Measurements from ENCODE around the gene MIAT. TPM values are rescaled to one million over a fixed set of nuclear protein-coding genes. Genes with fewer than 3 reads are reported as not detected.

MIAT gene
- polyA plus RNA-seq, 10 donors: 0.16 to 2.1 (median 0.44) TPM

DNA sequence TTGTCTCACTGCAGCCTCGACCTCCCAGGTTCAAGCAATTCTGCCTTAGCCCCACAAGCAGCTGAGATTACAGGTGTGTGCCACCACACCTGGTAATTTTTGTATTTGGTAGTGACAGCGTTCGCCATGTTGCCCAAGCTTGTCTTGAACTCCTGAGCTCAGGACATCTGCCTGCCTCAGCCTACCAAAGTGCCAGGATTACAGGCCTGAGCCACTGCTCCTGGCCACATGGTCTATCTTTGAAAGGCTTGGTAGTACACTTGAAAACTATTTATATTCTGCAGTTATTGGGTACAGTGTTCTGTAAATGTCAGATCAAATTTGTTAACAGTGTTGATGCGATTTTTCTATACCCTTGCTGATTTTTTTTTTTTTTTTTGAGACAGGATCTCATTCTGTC lies 26.1 kb upstream of the MIAT start:
- DNase-seq: no peak

DNA sequence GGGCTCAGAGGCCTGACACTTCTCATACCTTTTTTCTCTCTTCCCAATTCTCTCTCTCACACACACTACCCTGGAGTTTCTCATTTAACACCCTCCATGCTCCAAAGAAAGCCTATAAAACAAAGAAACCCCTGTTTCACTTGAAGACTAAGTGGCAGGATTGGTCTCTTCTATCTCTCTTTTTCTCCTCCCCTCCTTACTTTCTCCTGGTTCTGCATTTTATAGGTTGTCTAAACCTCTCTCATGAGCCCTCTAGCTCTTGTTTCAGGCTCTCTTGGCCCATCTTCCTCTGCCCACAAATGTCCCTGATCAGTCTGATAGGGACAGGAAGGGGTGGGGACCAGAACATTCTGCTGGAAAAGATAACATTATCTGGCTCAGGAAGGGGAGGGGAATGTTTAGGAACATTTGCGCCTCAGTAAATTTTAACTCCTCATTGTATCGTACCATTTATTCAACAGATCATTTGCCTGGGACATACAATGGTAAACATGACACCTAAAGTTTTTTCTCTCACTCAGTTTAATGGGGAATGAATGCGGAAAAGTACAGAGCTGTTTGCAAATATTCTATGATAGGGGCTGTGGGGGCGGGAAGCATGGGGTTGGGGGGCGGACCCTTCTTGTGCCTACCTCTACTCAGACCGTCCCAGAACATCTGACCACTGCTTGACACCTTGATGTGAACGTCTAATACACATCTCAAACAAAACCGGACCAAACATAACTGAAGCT lies 24.8 kb upstream of the MIAT start:
- no peak for DNase-seq

DNA sequence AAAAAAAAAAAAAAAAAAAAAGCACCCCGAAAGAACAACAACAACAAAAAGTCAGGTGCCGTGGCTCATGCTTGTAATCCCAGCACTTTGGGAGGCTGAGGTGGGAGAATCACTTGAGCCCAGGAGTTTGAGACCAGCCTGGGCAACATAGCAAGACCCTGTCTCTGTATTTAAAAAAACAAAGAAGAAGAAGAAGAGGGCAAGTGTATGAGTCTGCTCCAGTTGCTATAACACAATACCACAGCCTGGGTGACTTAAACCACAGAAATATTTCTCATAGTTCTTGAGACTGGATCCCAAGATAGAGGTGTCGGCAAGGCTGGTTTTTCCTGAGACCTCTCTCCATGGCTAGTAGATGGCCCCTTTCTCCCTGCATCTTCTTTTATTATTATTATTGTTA lies 23.2 kb upstream of the MIAT start:
- no peak for DNase-seq

DNA sequence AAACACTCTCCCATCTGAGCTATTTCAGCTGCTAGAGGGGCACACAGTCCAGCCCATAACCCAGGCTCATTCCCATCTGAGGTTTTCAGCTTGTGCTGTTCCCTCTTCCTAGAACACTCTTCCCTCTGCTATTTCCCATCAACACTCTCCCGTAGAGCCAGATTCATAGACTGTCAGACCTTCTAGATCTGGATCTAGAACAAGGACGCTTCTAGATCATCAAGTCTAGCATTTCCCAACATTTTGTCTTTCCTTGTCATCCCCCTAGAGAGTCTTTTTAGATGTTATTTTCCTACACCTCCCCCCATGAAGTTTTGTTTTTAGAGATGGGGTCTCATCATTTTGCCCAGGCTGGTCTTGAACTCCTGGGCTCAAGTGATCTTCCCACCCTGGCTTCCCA lies 22.3 kb upstream of the MIAT start:
- DNase-seq: no peak

DNA sequence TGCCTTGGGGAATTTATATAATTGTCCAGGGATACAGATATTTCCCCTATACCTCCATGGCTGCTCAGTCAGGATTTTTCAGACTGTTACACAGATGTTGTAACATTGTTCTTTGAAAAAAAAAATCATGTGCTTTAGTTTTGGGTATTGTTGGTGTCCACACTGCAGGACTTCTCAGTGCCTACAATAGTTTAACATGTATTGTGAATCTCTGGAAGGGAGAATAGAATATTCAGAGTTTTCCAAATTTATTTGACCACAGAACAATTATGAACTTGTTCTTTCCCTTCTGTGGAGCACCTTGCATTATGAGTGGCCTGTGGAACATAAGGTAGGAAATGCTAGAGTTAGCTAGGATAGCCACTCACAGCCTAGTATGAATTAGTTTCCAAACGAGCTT lies 21.1 kb upstream of the MIAT start:
- DNase-seq: no peak

DNA sequence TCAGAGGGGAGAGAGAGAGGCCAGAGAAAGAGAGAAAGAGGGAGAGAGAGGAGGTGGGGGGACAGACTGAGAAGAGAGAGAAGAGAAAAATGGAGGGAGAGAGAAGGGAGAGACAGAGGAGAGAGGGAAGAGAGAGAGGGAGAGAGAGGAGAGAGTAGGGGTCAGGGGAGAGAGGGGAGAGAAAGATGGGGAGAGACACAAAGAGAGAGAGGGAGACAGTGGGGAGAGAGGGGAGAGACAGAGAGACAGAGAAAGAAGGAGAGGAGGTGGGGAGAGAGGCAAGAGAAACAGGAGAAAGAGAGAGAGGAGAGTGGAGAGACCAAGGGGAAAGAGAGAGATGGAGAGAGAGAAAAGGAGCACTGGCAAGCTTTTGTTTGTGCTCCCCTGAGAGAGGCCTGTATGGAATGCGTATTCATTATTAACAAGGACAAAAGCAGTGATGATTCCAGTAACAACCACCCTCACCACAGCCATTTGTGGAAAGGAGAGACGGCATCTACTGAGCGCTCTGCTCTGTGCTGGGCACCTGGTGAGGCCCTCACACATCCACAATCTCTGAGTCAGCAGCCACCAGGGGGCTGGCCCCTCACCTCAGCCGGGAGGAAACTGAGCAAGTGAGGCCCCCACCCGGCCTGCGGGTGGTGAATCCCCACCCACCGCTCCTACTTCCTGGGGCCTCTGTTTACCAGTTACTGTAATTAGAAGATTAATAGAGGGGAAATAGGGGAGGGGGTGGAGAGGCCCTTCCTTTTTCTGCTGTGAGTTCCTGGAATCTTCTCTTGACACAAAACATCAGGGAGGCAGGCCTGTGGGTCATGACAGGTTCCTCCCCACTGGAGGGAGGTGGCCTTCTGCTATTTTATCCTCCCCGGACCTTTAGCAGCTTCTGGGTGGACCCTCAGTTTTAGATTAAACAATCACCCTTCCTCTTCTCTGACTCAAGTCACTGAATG lies 14.6 kb upstream of the MIAT start:
- DNase-seq: no peak

DNA sequence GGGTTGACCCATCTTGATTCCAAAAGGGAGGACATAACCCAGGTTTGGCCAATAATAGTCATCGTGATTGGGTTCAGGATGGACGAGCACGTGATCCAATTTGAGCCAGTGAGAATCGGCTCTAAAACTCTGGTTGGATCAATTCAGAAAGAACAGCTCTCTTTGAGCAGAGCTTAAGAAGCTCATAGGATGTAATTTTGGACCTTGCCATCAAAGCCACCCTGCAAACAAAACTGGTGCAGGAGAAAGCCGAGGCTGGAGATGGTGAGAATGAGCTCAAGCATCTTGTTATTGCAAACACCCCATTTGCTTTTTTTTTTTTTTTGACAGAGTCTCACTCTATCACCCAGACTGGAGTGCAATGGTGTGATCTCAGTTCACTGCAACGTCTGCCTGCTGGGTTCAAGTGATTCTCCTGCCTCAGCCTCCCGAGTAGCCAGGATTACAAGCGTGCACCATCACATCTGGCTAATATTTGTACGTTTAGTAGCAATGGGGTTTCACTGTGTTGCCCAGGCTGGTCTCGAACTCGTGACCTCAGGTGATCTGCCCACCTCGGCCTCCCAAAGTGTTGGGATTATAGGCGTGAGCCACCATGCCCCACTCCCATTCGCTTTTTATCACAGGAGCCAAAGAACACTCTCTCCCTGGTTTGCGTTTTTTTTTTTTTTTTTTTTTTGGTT lies 13.8 kb upstream of the MIAT start:
- no peak for DNase-seq

DNA sequence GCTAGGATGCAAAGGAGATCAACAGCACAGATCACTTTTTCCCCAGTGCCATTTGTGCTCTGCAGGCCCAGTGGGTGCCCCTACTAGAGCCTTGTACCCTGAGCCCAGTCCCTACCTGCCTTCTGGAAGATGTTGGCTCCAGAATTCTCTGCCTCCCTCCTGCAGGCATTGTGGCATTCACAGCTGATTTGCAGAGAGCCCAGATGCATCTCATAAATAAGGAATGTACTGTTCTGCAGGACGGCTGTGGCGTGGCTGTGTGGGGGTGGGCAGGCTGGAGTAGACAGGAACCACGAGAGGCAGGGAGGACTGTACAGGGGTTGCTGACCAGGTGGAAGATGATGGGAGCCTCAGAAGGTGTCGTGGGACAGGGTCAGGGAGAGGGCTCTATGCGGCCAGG lies 11.2 kb upstream of the MIAT start:
- DNase-seq: no peak

DNA sequence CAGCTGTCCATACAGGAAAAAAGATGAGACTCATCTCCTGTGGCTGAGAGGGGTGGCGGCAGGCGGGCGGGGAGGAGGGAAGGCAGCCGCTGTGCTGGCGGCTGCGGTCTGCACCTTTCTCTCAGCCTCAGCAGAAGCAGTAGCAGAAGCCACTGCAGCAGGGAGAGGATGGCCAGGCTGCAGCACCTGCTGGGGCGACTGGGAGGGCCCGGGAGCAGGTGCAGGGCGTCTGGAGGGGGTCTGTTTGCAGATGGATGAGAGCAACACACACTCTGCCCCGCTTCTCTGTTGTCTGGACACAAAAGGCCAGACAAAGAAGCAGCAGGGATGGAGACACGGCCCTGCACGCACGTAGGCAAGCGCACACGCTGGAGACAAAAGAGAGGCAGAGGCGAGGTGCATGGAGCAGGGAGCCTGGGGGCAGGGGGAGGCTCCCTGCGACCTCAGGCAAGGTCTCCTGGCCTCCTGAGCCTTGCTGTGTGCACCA lies 9.3 kb upstream of the MIAT start:
- no peak for DNase-seq

DNA sequence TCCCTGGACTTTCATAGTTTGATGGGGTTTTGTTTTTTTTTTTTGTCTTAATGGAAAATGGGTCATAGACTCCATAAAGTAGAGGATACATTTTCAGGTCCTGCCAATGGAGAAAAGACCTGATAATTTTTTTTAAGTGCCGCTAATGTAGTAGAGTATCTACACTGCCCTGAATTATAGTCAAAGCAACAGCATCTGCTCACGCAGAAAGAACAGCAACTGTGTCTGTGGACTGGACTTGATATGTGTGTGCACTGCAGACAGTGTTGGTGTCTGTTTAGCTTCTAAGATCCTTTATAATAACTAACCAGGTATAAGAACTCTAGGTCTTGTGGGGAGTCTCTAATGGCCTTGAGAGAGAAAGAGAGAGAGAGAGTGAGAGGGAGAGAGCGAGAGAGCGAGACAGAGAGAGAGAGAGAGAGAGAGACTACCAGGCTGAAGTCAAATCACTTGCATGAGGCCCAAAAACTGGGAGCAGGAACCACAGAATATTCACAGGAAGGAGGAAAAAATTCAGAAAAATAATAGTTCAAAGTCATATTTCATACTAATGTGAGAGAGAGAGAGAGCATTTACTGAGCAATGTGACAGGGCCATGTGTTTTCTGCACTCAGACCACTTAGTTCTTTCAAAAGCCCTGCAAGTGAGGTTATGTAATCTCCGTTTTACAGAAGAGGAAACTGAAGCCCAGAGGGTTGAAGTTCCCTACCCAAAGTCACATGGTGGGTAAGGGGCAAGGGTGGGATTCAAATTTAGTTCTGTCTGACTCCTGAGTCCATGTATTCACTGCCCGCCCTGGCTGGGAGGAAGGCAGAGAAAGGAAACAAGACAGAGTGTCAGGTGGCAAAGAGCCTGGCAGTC lies 8.6 kb upstream of the MIAT start:
- no peak for DNase-seq

DNA sequence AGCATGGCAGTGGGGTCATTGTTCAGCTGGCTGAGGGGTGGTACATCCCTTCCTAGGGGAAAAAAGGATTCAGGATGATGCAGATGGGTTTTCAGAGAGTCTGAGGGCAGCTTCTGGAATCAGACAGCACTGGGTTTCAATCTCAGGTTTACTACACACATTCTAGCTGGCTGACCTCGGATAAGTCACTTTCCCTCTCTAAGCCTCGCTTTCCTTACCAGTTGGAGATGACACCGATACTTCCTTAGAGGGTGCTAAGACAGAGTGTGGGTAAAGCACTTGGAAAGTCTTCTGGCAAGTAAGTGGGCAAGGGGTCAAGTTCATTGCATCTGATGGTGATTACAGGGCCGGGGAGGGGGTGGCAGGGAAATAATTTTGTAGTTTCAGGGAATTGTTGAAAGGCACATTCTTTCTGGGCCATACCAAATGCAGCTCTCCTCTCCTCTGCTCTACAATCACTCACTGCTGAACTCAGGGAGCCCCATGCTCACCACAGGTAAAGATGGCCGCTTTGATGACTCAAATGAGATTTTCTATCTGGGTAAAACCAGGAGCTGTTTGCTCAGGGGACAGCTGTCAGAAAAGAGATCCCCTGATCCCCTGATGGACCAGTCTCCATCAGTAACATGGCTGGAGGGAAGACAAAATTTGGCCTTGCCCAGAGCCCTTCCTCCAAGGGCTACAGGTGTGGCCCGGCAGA lies 6.5 kb upstream of the MIAT start:
- DNase-seq: no peak

DNA sequence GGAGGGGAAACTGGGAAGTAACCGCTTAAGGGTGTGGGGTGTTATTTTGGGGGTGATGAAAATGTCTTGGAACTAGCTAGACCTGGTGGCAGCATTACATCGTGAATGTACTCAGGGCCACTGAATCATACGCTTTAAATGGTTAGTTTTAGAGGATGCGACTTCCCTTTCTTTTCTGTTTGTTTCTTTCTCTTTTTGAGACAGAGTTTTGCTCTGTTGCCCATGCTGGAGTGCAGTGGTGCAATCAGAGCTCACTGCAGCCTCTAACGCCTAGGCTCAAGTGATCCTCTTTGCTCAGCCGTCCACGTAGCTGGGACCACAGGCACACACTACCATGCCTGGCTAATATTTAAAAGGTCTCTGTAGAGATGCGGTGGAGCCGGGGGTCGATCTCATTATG lies 5.6 kb upstream of the MIAT start:
- DNase-seq: no peak

DNA sequence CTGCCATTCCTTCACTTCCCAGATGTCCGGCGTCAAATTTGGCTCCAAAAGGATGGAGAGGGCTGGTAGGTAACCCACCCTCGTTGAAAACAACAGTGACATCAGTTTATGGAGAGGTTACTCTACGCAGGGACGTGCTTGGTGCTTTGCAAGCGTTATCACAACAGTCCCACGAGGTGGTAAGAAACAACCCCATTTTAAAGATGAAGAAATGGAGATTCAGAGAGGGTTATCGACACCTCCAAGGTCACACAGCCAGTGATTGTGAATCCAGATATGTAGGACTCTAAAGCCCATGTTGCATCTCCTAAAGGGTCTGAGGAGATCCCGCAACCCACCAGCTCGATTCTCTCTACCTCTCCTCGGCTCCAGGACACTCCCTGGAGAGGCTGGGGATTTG lies 773 bp downstream of the MIAT start:
- DNase-seq: no peak

DNA sequence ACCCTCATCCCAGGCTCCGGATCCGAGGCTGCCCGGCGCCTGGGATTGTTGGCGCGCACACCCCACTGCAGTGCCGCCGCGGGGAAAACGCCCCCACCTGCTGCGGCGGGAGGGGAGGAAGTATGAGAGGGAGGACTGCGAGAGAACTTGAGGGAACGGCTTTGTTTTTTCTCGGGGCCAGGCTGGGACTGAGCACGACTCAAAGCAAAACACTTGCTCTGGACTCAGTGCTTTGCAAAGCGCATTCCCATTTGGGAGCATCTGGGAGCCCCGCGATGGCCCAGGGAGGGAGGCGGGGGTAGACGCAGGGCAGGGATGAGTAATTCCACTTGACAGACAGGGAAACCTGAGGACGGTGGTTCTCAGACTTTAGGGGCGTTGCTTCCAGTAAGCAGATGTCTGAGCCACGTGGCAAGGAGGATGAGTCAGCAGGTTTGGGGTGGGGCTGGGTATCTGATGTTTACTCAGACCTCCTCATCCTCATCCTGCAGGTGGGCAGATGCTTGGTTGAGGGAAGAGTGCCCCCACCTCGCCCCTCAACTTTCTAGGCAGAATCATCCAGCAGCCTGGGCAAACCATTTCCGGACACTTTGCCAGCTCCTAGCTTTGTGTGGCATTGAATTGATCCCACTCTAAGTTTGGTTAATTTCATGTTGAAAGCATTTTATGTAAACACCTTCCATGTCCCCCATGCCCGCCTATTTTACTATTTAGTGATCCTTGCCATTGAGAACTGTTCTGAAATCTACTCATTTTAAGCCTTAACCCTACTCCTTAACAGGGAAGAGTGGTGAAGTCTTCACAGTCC lies 1.5 kb downstream of the MIAT start:
- peak in 2 of 3 donors; percentile 66 to 78 for DNase-seq

DNA sequence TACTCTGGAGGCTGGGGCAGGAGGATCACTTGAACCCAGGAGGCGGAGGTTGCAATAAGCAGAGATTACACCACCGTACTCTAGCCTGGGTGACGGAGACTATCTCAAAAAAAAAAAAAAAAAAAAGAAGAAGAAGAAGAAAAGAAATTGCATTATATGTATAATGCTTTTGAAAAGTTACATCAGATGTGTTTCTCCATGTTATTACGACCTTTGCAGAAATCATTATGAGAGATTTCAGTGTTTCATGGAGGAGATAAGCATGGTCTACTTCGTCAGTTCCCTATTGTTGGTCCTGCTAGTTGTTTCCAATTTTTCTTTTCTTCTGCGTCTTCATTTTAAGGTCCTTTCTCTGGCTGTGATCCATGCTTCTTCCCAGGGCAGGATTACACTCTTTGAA lies 3.0 kb downstream of the MIAT start:
- DNase-seq: no peak

DNA sequence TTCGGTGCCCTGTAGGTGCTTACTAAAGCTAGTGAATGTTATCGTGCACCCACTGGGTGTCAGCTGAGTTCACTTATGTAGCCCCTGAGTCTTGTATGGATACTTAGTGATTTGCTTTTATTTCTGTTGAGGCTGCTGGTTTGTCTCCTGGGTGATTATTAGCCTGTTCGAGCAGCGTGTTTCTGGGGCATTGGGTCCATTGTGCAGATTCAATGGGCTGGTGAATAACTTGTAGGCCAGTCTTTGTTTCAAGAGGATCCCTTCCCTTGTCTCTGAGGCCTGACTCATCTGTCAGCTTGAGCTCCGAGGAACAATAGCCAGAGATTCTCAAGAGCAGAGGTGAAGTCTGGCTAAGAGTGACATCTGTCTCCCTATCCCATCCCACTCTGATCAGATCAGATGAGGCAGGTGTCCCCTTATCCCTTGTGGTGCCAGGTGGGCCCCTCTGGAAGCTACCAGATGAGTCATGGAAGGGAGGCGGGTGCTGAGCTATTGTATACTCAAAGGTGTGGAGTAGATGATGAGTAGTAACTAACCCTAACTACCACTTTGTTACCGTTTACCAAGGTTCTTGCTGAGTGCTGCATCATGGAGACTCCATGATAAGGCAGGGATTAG lies 3.7 kb downstream of the MIAT start:
- no peak for DNase-seq

DNA sequence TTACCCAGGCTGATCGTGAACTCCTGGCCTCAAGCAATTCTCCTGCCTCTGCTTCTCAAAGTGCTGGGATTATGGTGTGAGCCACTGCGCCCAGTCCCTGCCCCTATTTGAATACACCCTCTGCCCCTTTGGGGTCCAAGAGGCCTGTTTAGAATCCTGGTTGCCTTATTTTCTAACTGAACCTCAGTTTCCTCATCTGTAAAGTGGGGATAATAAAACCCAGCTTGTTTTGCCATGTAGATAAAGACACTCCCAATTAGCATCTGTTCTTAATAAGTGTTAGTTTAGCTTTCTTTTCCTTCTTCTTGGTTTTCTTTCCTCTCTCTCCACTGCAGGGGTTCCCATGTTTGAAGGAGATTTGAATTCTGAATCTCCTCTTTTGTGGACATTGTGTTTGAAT lies 4.8 kb downstream of the MIAT start:
- DNase-seq: no peak

DNA sequence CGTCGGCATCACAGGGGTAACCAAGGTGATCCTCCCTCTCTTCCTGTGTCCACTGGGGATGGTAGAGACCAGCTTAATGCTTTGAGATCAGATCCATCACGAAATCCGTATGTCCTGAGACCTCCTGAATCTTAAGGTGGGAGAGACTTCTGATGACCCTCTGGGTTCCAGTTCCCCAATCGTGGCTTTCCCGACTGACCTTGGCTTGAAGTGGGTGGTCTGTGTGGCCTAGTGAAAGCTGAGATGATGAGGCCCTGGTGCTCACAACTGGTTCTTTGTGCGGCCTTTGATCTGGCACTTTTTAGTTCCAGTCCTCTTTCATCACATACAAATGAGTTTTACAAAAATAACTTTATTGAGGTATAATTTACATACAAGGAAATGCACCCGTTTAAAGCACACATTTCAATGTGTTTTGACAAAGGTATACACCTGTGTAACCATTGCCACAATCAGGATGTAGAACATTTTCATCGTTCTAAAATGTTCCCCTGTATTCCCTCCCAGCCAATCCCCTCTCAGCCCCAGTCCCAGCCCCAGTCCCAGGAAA lies 6.1 kb downstream of the MIAT start:
- DNase-seq: no peak

DNA sequence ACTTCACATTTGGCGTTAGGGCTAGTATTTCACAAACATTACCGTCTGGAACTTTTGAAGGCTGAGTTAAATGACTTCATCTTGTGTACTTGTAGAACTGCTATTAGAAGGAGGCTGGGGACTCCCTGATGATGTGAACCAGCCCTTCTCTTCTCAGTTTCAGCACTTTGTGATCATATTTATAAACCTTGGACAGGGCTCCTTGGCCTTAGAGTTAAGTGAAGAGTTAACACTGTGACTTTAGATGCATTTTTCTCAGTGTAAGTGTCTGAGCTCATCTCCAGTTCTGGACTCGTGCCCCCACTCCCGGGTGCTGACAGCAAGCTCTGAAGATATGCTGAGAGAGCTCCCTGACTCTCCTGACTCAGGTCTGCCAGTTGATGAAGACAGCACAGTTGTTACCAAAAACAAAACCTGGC lies 8.4 kb downstream of the MIAT start:
- peak in 2 of 3 donors; percentile 44 to 54 for DNase-seq
